Stomach smooth muscle (tissue), 2 donors: ENCODE data around the gene PREP.

ENCODE experiments used
- H3K27ac ChIP-seq: one replicate; pipeline ENCODE4 v1.7.0; 2013; ENCODE audit warnings: mild to moderate bottlenecking, low read length, inconsistent platforms
- H3K27me3 ChIP-seq, 2 donors: one replicate each; pipeline ENCODE4 v1.7.0; 2013; ENCODE audit warnings: low read length in 2 of 2; ENCODE audit not compliant: insufficient read depth in 2 of 2, control insufficient read depth in 1 of 2
- H3K36me3 ChIP-seq, 2 donors: one replicate each; pipeline ENCODE4 v1.7.0; 2013; ENCODE audit warnings: low read length in 2 of 2; ENCODE audit not compliant: control insufficient read depth in 2 of 2, insufficient read depth in 2 of 2
- H3K4me1 ChIP-seq: one replicate; pipeline ENCODE4 v1.7.0; 2013; ENCODE audit warnings: low read length; ENCODE audit not compliant: control insufficient read depth, insufficient read depth
- H3K4me3 ChIP-seq, 2 donors: one replicate each; pipeline ENCODE4 v1.7.0; 2013; ENCODE audit warnings: low read length in 2 of 2
- H3K9ac ChIP-seq, 2 donors: one replicate each; pipeline ENCODE4 v1.7.0; 2013; ENCODE audit warnings: low read length in 2 of 2, mild to moderate bottlenecking in 1 of 2
- H3K9me3 ChIP-seq, 2 donors: one replicate each; pipeline ENCODE4 v1.7.0; 2013; ENCODE audit warnings: low read length in 2 of 2; ENCODE audit not compliant: control insufficient read depth in 2 of 2
- donor health status: healthy.
- donor health status: Pancreatic carcinoma.

The PREP gene

DNA sequence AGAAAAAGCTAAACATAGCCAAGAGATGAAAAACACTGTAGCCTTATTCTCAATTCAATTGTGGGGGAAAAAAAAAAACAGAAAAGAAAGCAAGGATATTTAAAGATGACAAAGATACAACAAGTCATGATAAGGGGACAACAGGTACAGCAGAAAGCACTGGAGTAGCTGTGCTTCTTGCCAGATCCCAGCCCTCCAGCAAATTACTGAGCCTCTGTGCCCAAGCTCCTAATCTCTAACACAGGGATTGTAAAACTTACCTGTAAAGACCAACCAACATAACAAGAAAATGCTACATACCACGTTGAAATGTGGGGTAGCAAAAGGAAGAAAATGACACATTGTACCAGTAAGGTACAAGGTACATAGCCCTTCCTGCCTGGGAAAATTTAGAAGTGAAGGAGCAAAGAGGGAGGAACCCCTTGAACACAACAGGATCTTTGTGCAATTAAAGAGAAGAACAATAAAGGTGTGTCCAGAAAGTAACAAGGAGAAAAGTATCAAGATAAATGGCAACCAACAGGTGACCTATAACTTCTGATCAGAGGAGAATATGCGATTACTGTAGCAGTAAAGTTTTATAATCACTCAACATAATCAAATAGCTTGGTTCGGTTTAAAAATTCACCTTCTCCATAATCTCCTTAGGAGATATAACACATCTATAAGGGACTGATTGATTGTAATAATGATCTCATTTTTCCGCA is 30.6 kb downstream of the PREP start:
- Histone ChIP-seq H3K9me3 (no peaks in the 10 kb centered on the region), H3K4me3 (no peak overlapping the region), H3K9ac (no peak overlapping the region), H3K4me1 (no peaks in the 10 kb centered on the region), H3K27me3 (no peaks in the 10 kb centered on the region), H3K36me3 (peaks cover 22 to 23% of the 10 kb centered on the region in 2 donors), H3K27ac (no peak overlapping the region)

GRCh38 chr6:105370351-105370750 is 32.5 kb downstream of the PREP start:
- H3K4me1 ChIP-seq, result no peaks in the 10 kb centered on the region
- no peak overlapping the region for H3K27ac ChIP-seq
- no peak overlapping the region for H3K4me3 ChIP-seq
- no peaks in the 10 kb centered on the region for H3K27me3 ChIP-seq
- H3K36me3 ChIP-seq, result peaks cover 19 to 21% of the 10 kb centered on the region in 2 donors
- no peaks in the 10 kb centered on the region for H3K9me3 ChIP-seq
- no peak overlapping the region for H3K9ac ChIP-seq

DNA sequence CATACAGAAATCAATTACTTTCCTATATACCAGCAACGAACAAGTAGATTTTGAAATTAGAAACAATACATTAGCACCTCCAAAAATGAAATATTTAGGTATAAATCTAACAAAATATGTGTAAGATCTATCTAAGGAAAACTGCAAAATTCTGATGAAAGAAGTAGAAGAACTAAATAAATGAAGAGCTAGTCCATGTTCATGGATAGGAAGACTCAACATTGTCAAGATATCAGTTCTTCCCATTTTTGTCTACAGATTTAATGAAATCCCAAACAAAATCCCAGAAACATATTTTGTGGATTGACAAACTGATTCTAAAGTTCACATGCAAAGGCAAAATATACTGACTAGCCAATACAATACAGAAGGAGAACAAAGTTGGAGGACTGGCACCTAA is 33.7 kb downstream of the PREP start:
- H3K27ac ChIP-seq, result no peak overlapping the region
- peaks cover 14 to 19% of the 10 kb centered on the region in 2 donors for H3K36me3 ChIP-seq
- no peaks in the 10 kb centered on the region for H3K4me1 ChIP-seq
- H3K9me3 ChIP-seq, result no peaks in the 10 kb centered on the region
- no peaks in the 10 kb centered on the region for H3K27me3 ChIP-seq
- no peak overlapping the region for H3K4me3 ChIP-seq
- no peak overlapping the region for H3K9ac ChIP-seq

DNA sequence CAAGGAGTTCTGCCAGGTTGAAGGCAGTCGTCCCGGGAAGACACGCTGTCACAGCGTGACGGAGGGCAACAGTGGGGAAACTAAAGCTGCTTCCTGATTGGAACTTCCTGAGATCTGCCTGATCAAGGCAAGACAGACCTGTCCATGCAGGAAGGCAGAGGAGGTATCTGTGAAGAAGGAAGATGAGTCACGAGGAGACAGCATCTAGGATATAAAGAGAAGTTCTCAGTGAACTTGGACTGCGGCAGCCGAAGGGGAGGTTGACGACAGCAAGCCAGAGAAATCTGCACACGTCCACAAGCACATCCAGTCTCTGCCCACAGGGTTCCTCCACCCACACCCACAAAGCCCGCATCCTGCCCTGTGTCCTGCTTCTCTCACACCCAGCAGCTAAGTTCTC is 38.6 kb downstream of the PREP start:
- no peaks in the 10 kb centered on the region for H3K27me3 ChIP-seq
- H3K4me3 ChIP-seq, result no peak overlapping the region
- H3K9me3 ChIP-seq, result no peaks in the 10 kb centered on the region
- peaks cover 11 to 21% of the 10 kb centered on the region in 2 donors for H3K36me3 ChIP-seq
- H3K9ac ChIP-seq, result no peak overlapping the region
- no peak overlapping the region for H3K27ac ChIP-seq
- no peaks in the 10 kb centered on the region for H3K4me1 ChIP-seq

DNA sequence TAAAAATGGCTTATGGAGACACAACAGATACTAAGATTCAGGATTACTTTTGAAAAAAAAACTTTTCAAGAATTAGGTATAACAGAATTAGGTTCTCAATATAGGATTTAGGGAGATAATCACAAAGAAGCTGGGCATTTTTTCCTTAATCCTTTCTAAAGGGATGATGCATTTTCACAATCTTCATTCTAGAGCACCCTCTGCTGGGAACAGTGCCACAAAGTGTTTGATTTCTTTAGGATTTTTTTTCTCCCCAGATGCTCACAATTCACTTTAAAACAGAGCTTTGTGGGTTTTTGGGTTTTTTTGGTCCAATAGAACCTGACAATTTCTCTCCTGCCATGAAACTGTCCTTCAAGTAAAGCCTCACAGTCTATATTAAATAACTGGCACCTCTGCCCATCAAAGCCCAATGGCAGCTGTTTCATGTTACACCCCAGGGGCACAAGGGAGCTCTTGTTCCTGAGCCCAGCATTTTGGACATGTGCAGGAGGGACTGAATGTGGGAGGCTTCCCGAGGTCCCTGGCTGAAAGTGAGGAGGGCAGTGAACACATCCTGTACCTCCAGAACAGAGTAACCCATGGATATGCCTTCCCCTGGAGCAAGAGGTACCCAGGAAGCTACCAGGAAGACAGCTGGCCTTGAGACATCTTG is 39.7 kb downstream of the PREP start:
- no peak overlapping the region for H3K9ac ChIP-seq
- H3K9me3 ChIP-seq, result no peaks in the 10 kb centered on the region
- no peak overlapping the region for H3K4me3 ChIP-seq
- H3K27me3 ChIP-seq, result no peaks in the 10 kb centered on the region
- no peaks in the 10 kb centered on the region for H3K4me1 ChIP-seq
- H3K27ac ChIP-seq, result no peak overlapping the region
- H3K36me3 ChIP-seq, result peaks cover 6 to 19% of the 10 kb centered on the region in 2 donors

- peaks cover 6 to 18% of the 10 kb centered on the region in 2 donors for H3K36me3 ChIP-seq
- H3K9me3 ChIP-seq, result no peaks in the 10 kb centered on the region
- no peak overlapping the region for H3K4me3 ChIP-seq
- no peak overlapping the region for H3K27ac ChIP-seq
- no peaks in the 10 kb centered on the region for H3K27me3 ChIP-seq
- no peaks in the 10 kb centered on the region for H3K4me1 ChIP-seq
- no peak overlapping the region for H3K9ac ChIP-seq
Observed at GRCh38 chr6:105359419-105360370, 43.2 kb downstream of the PREP start.

- Histone ChIP-seq H3K9ac (no peak overlapping the region), H3K4me1 (no peaks in the 10 kb centered on the region), H3K4me3 (no peak overlapping the region), H3K36me3 (peaks cover 12 to 14% of the 10 kb centered on the region in 2 donors), H3K27me3 (no peaks in the 10 kb centered on the region), H3K27ac (no peak overlapping the region), H3K9me3 (no peaks in the 10 kb centered on the region)
Observed at GRCh38 chr6:105357165-105357564, 45.7 kb downstream of the PREP start.

DNA sequence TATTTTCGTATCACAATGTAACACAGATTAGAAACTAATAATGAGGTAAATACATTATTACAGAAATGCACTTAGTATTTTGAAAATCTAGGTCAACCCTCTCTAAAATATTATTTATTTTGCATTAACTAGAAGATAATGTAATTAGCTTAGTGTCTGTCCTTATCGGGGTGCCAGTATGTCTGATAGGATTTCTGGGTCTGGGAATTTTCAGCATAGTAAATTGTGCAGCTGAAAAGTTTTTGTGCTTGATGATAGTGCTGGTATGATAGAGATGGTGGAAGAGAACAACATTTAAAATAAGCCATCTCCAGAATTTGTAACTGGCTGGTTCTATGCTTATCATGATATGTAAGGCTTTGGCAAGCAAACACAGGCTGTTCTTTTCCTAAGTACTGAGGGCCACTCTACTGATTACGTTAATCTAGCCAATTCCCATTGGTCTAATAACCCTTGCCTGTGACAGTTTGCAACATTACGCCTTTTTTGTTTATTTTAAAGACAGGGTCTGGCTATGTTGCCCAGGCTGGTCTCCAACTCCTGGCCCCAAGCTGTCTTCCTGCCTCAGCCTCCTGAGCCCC is 50.8 kb downstream of the PREP start:
- H3K4me3 ChIP-seq, result no peak overlapping the region
- no peaks in the 10 kb centered on the region for H3K4me1 ChIP-seq

DNA sequence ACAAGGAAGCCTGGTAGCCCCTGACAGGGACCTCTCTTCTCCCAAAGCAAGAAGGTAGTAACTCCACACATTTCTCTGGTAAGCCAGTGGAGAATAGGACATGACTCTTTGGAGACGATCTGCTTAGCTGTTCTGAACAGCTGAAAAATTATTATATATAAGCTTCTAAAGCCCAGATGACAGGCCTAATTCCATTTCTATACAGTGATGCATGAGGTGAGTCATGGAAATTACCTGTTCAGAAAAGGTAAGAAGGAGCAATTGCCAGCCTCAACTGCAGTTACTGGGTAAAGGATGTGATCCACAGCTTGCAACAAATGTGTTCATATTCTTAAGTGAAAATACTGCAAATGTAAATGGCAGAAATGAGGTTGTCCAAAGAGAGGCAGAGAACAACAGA is 54.0 kb downstream of the PREP start:
- H3K36me3 ChIP-seq, result peaks cover 7 to 14% of the 10 kb centered on the region in 2 donors
- no peaks in the 10 kb centered on the region for H3K9me3 ChIP-seq
- H3K4me1 ChIP-seq, result no peaks in the 10 kb centered on the region
- H3K27me3 ChIP-seq, result no peaks in the 10 kb centered on the region
- H3K4me3 ChIP-seq, result no peak overlapping the region
- H3K27ac ChIP-seq, result no peak overlapping the region
- H3K9ac ChIP-seq, result no peak overlapping the region

More for the DNA sequence above, 50.8 kb downstream of the PREP start:
- Histone ChIP-seq H3K27me3 (no peaks in the 10 kb centered on the region), H3K9ac (no peak overlapping the region), H3K36me3 (peaks cover 7 to 14% of the 10 kb centered on the region in 2 donors), H3K27ac (no peak overlapping the region), H3K9me3 (no peaks in the 10 kb centered on the region)

DNA sequence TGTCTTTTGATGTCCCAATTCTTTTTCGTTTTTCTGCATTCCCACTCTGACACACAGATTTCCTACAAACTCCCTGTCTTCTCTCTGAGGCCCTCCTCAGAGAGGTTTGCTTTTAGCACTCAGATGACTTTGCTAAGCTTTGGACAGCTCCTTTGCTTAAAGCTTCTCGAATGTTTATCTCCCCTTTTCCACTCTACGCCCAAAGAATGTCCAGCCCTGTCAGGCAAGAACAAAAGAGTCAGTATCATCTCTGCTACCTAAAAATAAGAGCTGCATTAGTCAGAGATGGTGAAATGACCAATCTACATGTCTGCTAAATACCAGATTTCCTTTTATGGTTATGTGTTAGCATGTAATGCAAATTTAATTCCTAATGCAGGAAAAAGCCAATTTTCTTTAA is 56.8 kb downstream of the PREP start:
- Histone ChIP-seq H3K9me3 (no peaks in the 10 kb centered on the region), H3K4me1 (no peaks in the 10 kb centered on the region), H3K36me3 (peaks cover 0 to 6% of the 10 kb centered on the region in 2 donors), H3K9ac (no peak overlapping the region), H3K27me3 (no peaks in the 10 kb centered on the region), H3K4me3 (no peak overlapping the region), H3K27ac (no peak overlapping the region)
